GM23338 (cell line): ENCODE results near the gene AFF2. TPM values are rescaled to one million over a fixed set of nuclear protein-coding genes. Genes with fewer than 3 reads are reported as not detected.

ENCODE experiments used
- ATAC-seq: fragments of 200-7000 bp; cut with Tn5 transposase; 3 replicates; pipeline ENCODE4 v1.9.1; 2020
- DNase-seq: peaks from one replicate; pipeline ENCODE4 v3.0.0-alpha.2; 2015; ENCODE audit warnings: low spot score
- H2AFZ ChIP-seq: fragments of 200-600 bp; sonication (generic); 2 replicates; pipeline ENCODE4 v1.8.0; 2016; ENCODE audit warnings: antibody characterized with exemption, mild to moderate bottlenecking, moderate library complexity
- H3F3A ChIP-seq: fragments of 200-600 bp; sonication (generic); replicated peaks from 2 replicates; pipeline ENCODE4 v1.8.0; 2017; ENCODE audit warnings: antibody characterized with exemption, mixed run types, low read depth
- H3K27ac ChIP-seq: fragments of 200-600 bp; sonication (generic); 2 replicates; pipeline ENCODE4 v1.6.1; 2016; ENCODE audit warnings: low read depth
- H3K27me3 ChIP-seq: fragments of 200-600 bp; sonication (generic); 2 replicates; pipeline ENCODE4 v1.8.0; 2016; ENCODE audit warnings: mild to moderate bottlenecking, mixed run types, moderate library complexity; ENCODE audit not compliant: insufficient read depth
- H3K36me3 ChIP-seq: fragments of 200-600 bp; sonication (generic); 2 replicates; pipeline ENCODE4 v1.8.0; 2016; ENCODE audit warnings: mild to moderate bottlenecking; ENCODE audit not compliant: insufficient read depth
- H3K4me1 ChIP-seq: fragments of 200-600 bp; sonication (generic); 2 replicates; pipeline ENCODE4 v1.8.0; 2016; ENCODE audit warnings: mild to moderate bottlenecking, moderate library complexity; ENCODE audit not compliant: insufficient read depth
- H3K4me2 ChIP-seq: fragments of 200-600 bp; sonication (generic); 2 replicates; pipeline ENCODE4 v1.7.1; 2017; ENCODE audit warnings: mixed run types
- H3K4me3 ChIP-seq: fragments of 200-600 bp; sonication (generic); 2 replicates; pipeline ENCODE4 v1.6.1; 2016; ENCODE audit warnings: mixed run types
- H3K79me2 ChIP-seq: fragments of 200-600 bp; sonication (generic); replicated peaks from 2 replicates; pipeline ENCODE4 v1.8.0; 2017; ENCODE audit warnings: mild to moderate bottlenecking; ENCODE audit not compliant: insufficient read depth
- H3K9me2 ChIP-seq: fragments of 200-600 bp; sonication (generic); 2 replicates; pipeline ENCODE4 v1.8.0; 2017; ENCODE audit not compliant: insufficient read depth
- H4K20me1 ChIP-seq: fragments of 200-600 bp; sonication (generic); replicated peaks from 2 replicates; pipeline ENCODE4 v1.8.0; 2017; ENCODE audit warnings: mild to moderate bottlenecking; ENCODE audit not compliant: insufficient read depth
- H3K27ac Mint-ChIP-seq: 2 replicates; pipeline ENCODE4 v1.8.0; 2020; ENCODE audit warnings: inconsistent platforms, mild to moderate bottlenecking, moderate library complexity, mixed read lengths
- H3K27me3 Mint-ChIP-seq: 3 replicates; pipeline ENCODE4 v1.8.0; 2022; ENCODE audit warnings: low read depth, mild to moderate bottlenecking, moderate library complexity, mixed read lengths, inconsistent platforms; ENCODE audit not compliant: insufficient read depth, poor library complexity
- H3K36me3 Mint-ChIP-seq: 3 replicates; pipeline ENCODE4 v1.8.0; 2021; ENCODE audit warnings: low read depth, mild to moderate bottlenecking, inconsistent platforms, moderate library complexity, mixed read lengths
- H3K4me1 Mint-ChIP-seq: 3 replicates; pipeline ENCODE4 v1.8.0; 2020; ENCODE audit warnings: mild to moderate bottlenecking, inconsistent platforms, mixed read lengths
- H3K4me3 Mint-ChIP-seq: 3 replicates; pipeline ENCODE4 v1.8.0; 2021; ENCODE audit warnings: moderate library complexity, mild to moderate bottlenecking, inconsistent platforms, mixed read lengths
- H3K9me3 Mint-ChIP-seq: 3 replicates; pipeline ENCODE4 v1.8.0; 2020; ENCODE audit warnings: moderate library complexity, mild to moderate bottlenecking, inconsistent platforms, mixed read lengths
- CREB1 ChIP-seq: fragments of 250-450 bp; sonication (Bioruptor Pico); IDR thresholded peaks from 2 replicates; pipeline ENCODE4 v1.5.0; 2020; ENCODE audit warnings: low read depth, mild to moderate bottlenecking, moderate library complexity
- CTCF ChIP-seq, 2 experiments: fragments of 200-600 bp in 1 of 2; sonication (generic) in 1 of 2; conservative IDR thresholded peaks; 2 replicates each; pipeline versions ENCODE4 v1.5.1 to v1.6.1; 2016 to 2017; ENCODE audit warnings: antibody characterized with exemption in 2 of 2, low read depth in 2 of 2, mild to moderate bottlenecking in 2 of 2, moderate library complexity in 1 of 2
- EZH2 ChIP-seq: fragments of 200-600 bp; sonication (generic); IDR thresholded peaks from one replicate; pipeline ENCODE4 v1.8.0; 2017; ENCODE audit warnings: antibody characterized with exemption, mild to moderate bottlenecking, low read depth; ENCODE audit not compliant: unreplicated experiment
- EZH2phosphoT487 ChIP-seq: fragments of 200-600 bp; sonication (generic); IDR thresholded peaks from one replicate; pipeline ENCODE4 v1.8.1; 2018; ENCODE audit warnings: antibody characterized with exemption; ENCODE audit not compliant: unreplicated experiment
- JUNB ChIP-seq: IDR thresholded peaks from one replicate; pipeline ENCODE4 v1.6.1; 2016; ENCODE audit warnings: antibody characterized with exemption; ENCODE audit not compliant: unreplicated experiment
- NANOG ChIP-seq: IDR thresholded peaks from 2 replicates; pipeline ENCODE4 v1.6.1; 2016; ENCODE audit warnings: antibody characterized with exemption, borderline replicate concordance
- POLR2AphosphoS5 ChIP-seq: IDR thresholded peaks from 2 replicates; pipeline ENCODE4 v1.6.1; 2016; ENCODE audit warnings: antibody characterized with exemption, low read depth
- STAT1 ChIP-seq: IDR thresholded peaks from one replicate; pipeline ENCODE4 v1.6.1; 2016; ENCODE audit warnings: antibody characterized with exemption; ENCODE audit not compliant: unreplicated experiment
- ZNF114 ChIP-seq: fragments of 250-450 bp; sonication (Bioruptor Pico); IDR thresholded peaks from 2 replicates; pipeline ENCODE4 v1.5.0; 2020; ENCODE audit warnings: mild to moderate bottlenecking, moderate library complexity
- ZNF331 ChIP-seq: fragments of 250-450 bp; sonication (Bioruptor Pico); IDR thresholded peaks from 2 replicates; pipeline ENCODE4 v1.5.0; 2020; ENCODE audit warnings: low read depth, mild to moderate bottlenecking, moderate library complexity
- ZNF462 ChIP-seq: fragments of 250-450 bp; sonication (Bioruptor Pico); IDR thresholded peaks from 2 replicates; pipeline ENCODE4 v1.5.0; 2020; ENCODE audit warnings: mild to moderate bottlenecking, moderate library complexity
- polyA plus RNA-seq: library from polyadenylated mRNA; unstranded; fragments of >200 nt; fragmentation: Nextera tagmentation; extraction: Ambion mirVana; gene quantifications from 2 replicates; pipeline ENCODE4 v1.2.1, GENCODE V29; 2016
- total RNA-seq: library from RNA; depleted of rRNA; stranded (reverse); fragments of >200 nt; shearing (Covaris generic); gene quantifications from 2 replicates; pipeline ENCODE4 v1.2.3, GENCODE V29; 2014
- TF ChIP-seq, protein P1 (sequence below): IDR thresholded peaks from one replicate; pipeline ENCODE4 v1.6.1; 2018; ENCODE audit warnings: antibody characterized with exemption; ENCODE audit not compliant: unreplicated experiment
- TF ChIP-seq, protein P2 (sequence below): IDR thresholded peaks from 2 replicates; pipeline ENCODE4 v1.6.1; 2016; ENCODE audit warnings: antibody characterized with exemption

The AFF2 gene
- total and polyA plus RNA-seq, 2 experiments from 2014 or later, result 1.6 to 5.8 TPM

DNA sequence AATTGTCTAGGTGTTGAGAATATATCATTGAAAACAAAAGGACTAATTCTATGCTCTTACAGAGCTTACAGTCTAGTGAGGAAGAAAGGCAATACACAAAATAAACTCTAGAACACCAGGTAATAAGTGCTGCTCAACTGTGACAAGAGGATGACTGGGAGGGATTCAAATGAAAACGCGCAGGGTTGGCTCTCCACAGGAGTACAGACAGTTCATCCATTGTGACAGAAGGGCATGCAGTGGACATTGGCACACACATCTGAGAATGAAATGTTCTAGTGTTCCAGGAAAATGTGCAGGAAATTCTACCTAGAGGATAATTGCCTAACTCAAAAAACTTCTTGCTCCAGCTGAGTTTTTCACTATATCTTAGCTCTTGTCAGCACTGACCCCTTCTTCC lies 512.7 kb downstream of the AFF2 start:
- Mint-ChIP-seq H3K27me3 (peaks cover 2% of the 10 kb centered on the region), H3K27ac (no peak overlapping the region), H3K9me3 (no peaks in the 10 kb centered on the region), H3K4me1 (no peaks in the 10 kb centered on the region), H3K4me3 (no peak overlapping the region), H3K36me3 (no peaks in the 10 kb centered on the region)
- H3K9me2 ChIP-seq, result no peaks in the 10 kb centered on the region
- DNase-seq (no peak), ATAC-seq (no peak)
- no peaks in the 10 kb centered on the region for H3K79me2 ChIP-seq
- H3F3A ChIP-seq, result no peaks in the 10 kb centered on the region
- no peaks in the 10 kb centered on the region for H3K36me3 ChIP-seq
- H2AFZ ChIP-seq, result no peak overlapping the region
- H4K20me1 ChIP-seq, result no peaks in the 10 kb centered on the region
- no peak overlapping the region for H3K27ac ChIP-seq
- TF ChIP-seq EZH2, result no peak
- TF ChIP-seq ZNF462 (CRISPR knock-in tag), result no peak
- TF ChIP-seq CTCF (conservative IDR thresholded peaks at IDR 0.05; ENCODE audit: low read depth in 2 of 2), result no peak
- no peak for TF ChIP-seq POLR2AphosphoS5
- no peak for TF ChIP-seq ZNF114 (CRISPR knock-in tag)
- TF ChIP-seq JUNB, result no peak
- no peak for TF ChIP-seq ZNF331 (CRISPR knock-in tag)
- no peak for TF ChIP-seq STAT1
- no peak for TF ChIP-seq CREB1 (CRISPR knock-in tag)
- TF ChIP-seq, protein P1, sequence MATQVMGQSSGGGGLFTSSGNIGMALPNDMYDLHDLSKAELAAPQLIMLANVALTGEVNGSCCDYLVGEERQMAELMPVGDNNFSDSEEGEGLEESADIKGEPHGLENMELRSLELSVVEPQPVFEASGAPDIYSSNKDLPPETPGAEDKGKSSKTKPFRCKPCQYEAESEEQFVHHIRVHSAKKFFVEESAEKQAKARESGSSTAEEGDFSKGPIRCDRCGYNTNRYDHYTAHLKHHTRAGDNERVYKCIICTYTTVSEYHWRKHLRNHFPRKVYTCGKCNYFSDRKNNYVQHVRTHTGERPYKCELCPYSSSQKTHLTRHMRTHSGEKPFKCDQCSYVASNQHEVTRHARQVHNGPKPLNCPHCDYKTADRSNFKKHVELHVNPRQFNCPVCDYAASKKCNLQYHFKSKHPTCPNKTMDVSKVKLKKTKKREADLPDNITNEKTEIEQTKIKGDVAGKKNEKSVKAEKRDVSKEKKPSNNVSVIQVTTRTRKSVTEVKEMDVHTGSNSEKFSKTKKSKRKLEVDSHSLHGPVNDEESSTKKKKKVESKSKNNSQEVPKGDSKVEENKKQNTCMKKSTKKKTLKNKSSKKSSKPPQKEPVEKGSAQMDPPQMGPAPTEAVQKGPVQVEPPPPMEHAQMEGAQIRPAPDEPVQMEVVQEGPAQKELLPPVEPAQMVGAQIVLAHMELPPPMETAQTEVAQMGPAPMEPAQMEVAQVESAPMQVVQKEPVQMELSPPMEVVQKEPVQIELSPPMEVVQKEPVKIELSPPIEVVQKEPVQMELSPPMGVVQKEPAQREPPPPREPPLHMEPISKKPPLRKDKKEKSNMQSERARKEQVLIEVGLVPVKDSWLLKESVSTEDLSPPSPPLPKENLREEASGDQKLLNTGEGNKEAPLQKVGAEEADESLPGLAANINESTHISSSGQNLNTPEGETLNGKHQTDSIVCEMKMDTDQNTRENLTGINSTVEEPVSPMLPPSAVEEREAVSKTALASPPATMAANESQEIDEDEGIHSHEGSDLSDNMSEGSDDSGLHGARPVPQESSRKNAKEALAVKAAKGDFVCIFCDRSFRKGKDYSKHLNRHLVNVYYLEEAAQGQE, result no peak
- no peak for TF ChIP-seq NANOG
- TF ChIP-seq, protein P2, sequence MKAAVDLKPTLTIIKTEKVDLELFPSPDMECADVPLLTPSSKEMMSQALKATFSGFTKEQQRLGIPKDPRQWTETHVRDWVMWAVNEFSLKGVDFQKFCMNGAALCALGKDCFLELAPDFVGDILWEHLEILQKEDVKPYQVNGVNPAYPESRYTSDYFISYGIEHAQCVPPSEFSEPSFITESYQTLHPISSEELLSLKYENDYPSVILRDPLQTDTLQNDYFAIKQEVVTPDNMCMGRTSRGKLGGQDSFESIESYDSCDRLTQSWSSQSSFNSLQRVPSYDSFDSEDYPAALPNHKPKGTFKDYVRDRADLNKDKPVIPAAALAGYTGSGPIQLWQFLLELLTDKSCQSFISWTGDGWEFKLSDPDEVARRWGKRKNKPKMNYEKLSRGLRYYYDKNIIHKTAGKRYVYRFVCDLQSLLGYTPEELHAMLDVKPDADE, result no peak
- no peak for TF ChIP-seq EZH2phosphoT487
- H3K4me3 ChIP-seq, result no peak overlapping the region
- H3K4me2 ChIP-seq, result no peak overlapping the region
- no peaks in the 10 kb centered on the region for H3K27me3 ChIP-seq
- no peaks in the 10 kb centered on the region for H3K4me1 ChIP-seq
